GM18505 (cell line): Measurements from ENCODE around the gene PRR36.
"Not testable (repeated sequence)": the region's sequence is repeated elsewhere in the genome, so short reads cannot be mapped to it uniquely, and the experiment has no call there.

Experiments used
- ATAC-seq: cut with Tn5 transposase; IDR thresholded peaks from one replicate; pipeline ENCODE4 v1.9.1; 2021; ENCODE audit not compliant: unreplicated experiment
- POLR2A ChIP-seq: IDR thresholded peaks from 4 replicates; pipeline ENCODE4 v1.6.1; 2011; ENCODE audit warnings: borderline replicate concordance; ENCODE audit not compliant: insufficient read depth, insufficient read length; ENCODE audit errors: extremely low read depth

PRR36 gene

DNA sequence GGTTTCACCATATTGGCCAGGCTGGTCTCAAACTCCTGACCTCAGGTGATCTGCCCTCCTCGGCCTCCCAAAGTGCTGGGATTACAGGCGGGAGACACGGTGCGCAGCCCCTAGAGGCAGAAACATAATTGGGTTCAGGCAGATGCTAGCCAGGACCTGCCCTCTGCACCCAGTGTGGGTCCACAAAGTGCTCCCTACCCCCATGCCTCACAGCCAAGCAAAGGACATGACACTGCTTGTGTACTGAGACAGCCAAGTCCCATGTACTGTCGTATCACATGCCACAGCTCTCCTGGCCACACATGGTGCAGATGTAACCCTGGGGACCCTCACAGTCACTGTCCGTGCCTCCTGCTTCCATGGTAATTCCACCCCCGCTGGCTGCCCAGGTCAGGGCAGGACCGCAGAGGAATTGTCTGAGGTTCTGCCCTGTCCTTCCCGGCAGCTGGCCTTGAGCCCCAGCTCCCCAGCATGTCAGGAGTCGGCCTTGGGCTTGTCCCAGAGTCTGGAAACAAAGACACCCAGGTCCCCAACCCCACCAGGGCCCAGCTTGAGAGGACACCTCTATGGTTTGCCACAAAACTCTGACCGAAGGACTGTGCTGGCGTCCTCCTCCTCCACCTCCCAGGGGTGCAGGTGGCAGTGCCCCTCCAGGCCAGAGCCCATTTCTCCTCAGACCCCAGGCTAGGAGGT is 7.6 kb downstream of the PRR36 start:
- TF ChIP-seq POLR2A, result no peak
- no peak for ATAC-seq

- no peak for TF ChIP-seq POLR2A
- no peak for ATAC-seq
Measured at GRCh38 chr19:7865262-7865911, 8.8 kb downstream of the PRR36 start.

DNA sequence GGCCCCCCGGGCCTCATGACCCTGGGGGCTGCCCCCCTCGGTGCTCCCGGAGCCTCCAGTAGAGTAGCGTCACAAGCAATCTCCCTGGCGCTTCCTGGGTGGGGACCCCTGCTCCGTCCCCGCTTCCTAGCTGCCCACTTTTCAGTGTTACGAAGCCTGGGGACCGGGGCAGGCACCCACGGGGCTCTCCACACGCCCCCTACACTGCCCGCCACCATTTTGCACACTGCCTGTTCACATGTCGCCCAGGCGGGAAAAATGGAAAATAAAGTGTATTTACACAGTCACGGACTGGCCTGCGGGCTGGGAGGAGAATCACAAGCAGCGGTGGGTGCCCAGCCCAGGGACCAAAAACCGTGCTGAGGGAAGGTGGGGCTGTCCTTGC is 9.5 kb downstream of the PRR36 start:
- no peak for TF ChIP-seq POLR2A
- ATAC-seq, result no peak

DNA sequence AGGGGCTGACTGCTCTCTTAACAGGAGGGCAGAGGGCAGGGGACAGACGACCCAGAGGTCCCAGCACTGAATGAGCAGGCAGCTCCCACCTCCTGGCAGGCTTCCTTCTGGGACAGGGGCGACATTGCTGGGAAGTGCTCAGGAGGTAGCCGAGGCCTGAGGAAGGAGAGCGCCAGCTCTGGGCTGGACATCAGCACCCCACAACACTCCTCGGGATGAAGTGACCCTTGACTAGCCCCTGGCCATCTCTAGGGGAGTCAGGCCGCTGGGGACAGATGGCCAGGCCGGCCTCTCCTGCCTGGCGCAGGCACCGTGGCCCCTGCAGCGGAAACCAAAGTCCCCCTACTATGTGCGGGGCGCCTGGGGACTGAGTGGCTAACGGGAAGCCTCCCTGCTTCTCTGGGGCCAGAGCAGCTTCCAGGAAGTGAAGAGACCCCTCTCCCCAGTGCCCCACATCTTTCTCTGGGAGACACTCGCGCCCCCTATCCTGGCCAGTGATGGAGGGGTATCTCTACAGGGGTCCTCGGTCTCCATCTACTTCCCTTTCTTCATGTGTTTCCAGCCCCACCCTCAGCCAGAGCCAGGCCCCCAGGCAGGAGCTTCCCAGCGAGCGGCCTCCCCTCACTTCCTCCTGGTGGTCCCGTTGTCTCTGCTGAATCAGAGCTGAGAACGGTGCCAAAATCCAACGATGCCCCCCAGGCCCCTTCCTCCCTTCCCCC is 10.1 kb downstream of the PRR36 start:
- TF ChIP-seq POLR2A, result no peak
- no peak for ATAC-seq

GRCh38 chr19:7863157-7863970 is 10.8 kb downstream of the PRR36 start:
- ATAC-seq, result no peak
- no peak for TF ChIP-seq POLR2A

GRCh38 chr19:7862413-7862951 is 11.7 kb downstream of the PRR36 start:
- ATAC-seq, result no peak
- no peak for TF ChIP-seq POLR2A

- ATAC-seq, result no peak
Measured at GRCh38 chr19:7861619-7862412, 12.4 kb downstream of the PRR36 start.

GRCh38 chr19:7860714-7861618 is 13.2 kb downstream of the PRR36 start:
- no peak for TF ChIP-seq POLR2A
- ATAC-seq, result no peak

More at GRCh38 chr19:7861619-7862412, 12.4 kb downstream of the PRR36 start:
- no peak for TF ChIP-seq POLR2A

DNA sequence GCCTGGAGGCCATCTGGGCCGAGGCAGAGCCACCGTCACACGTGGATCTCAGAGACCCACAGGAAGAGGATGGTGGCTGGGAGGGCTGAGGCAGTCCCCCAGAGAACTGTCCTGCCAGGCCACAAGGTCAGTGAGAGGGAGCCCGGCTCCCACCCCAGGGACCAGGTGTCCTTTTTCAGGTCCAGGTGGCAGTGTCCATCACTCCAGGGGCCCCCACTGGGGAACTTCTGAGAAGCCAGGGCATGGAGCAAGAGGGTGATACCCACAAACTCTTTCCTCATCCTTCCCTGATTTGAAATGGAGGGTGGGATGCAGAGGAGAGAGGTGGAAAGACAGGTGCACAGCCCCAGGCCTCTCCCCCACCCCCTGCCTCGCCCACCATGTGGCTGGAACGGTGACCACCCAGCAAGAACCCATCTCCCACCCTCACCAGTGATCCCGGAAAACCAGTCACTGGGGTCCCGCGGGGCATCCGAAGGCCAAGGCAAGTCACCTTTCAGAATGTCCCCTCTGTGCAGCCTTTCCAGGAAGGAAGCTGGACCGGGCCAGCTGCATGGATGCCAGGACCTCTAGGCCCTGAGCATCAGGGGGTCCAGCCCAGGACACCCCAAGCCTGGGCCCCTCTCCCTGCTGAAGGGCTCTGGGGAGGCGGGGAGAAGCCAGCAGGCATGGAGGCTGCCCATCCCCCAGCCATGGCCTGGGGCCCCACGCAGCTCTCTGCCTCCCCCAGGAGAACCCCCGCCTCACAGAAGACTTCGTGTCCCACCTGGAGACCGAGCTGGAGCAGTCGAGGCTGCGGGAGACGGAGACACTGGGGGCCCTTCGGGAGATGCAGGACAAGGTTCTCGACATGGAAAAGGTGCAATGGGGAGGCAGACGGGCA is 14.1 kb downstream of the PRR36 start:
- ATAC-seq, result no peak
- TF ChIP-seq POLR2A, result no peak

DNA sequence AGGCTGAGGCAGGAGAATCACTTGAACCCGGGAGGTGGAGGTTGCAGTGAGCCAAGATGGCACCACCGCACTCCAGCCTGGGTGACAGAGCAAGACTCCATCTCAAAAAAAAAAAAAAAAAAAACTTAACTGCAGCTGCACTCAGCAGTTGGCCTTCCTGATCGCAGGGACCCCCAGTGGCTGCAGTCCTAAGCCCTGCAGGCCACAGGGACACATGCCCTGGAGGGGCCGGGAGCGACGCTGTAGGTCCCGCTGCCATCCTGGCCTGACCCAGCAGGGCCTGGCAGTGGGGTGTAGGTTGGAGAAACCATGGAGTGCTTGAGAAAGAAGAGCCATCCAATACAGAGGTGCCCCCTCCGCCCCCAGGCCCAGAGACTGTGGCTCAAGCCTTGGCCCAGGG is 15.1 kb downstream of the PRR36 start:
- ATAC-seq, result not testable (repeated sequence)

GRCh38 chr19:7858109-7858770 is 15.9 kb downstream of the PRR36 start:
- TF ChIP-seq POLR2A, result no peak
- ATAC-seq, result no peak

DNA sequence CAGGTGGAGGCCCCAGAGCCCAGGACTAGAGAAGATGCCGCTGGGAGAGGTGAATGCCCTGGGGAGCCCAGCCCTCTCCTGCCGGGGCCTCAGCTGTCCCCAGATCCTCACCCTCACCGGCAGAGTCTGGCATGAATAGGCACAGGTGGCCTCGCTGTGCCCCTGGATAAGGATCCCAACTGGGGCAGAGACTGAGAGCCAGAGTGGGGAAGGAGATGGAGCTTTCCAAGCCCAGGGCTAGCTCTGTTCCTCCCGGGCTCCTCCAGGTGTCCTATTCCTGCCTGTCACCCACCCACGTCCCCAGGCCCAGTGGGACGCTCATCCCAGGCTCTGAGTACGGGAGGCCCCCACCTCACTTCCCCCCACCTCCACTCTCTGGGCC is 16.5 kb downstream of the PRR36 start:
- no peak for TF ChIP-seq POLR2A
- ATAC-seq, result no peak
